CD14-positive monocyte (primary cell): ENCODE measurements around the gene PPP1R15B. TPM values are rescaled to one million over a fixed set of nuclear protein-coding genes. Genes with fewer than 3 reads are reported as not detected.
A peak's percentile ranks its signal among the peaks of the same experiment; 100 is the strongest.

Experiments used
- DNase-seq, 3 donors: peaks; one replicate each; pipeline ENCODE4 v3.0.0-alpha.2; 2011 to 2022
- H2AFZ ChIP-seq: 2 replicates; pipeline ENCODE4 v1.6.0; 2012; ENCODE audit warnings: mild to moderate bottlenecking, low read depth, low read length, inconsistent platforms; ENCODE audit not compliant: insufficient read depth, poor library complexity, severe bottlenecking
- H3K27ac ChIP-seq, 2 donors: 1 replicate in 1 of 2; 2 replicates in 1 of 2; pipeline ENCODE4 v1.5.1; 2012 to 2013; ENCODE audit warnings: low read length in 2 of 2, control low read depth in 1 of 2, inconsistent platforms in 1 of 2, low read depth in 1 of 2, mild to moderate bottlenecking in 1 of 2
- H3K27me3 ChIP-seq, 2 donors: one replicate each; pipeline versions ENCODE4 v1.6.0 to v1.6.1; 2011 to 2013; ENCODE audit warnings: low read length in 2 of 2; ENCODE audit not compliant: control insufficient read depth in 2 of 2, insufficient read depth in 2 of 2
- H3K36me3 ChIP-seq, 2 donors: replicated peaks in 1 of 2; 1 replicate in 1 of 2; 2 replicates in 1 of 2; pipeline versions ENCODE4 v1.5.1 to v1.6.1; 2012 to 2013; ENCODE audit warnings: low read length in 2 of 2, control low read depth in 1 of 2, inconsistent platforms in 1 of 2, mild to moderate bottlenecking in 1 of 2; ENCODE audit not compliant: insufficient read depth in 2 of 2, control insufficient read depth in 1 of 2
- H3K4me1 ChIP-seq, 2 donors: 1 replicate in 1 of 2; 2 replicates in 1 of 2; pipeline versions ENCODE4 v1.5.1 to v1.6.1; 2012 to 2013; ENCODE audit warnings: low read length in 2 of 2, control low read depth in 1 of 2, inconsistent platforms in 1 of 2, mild to moderate bottlenecking in 1 of 2, moderate library complexity in 1 of 2; ENCODE audit not compliant: insufficient read depth in 2 of 2, control insufficient read depth in 1 of 2
- H3K4me2 ChIP-seq: replicated peaks from 2 replicates; pipeline ENCODE3; 2012; ENCODE audit warnings: low read length, moderate library complexity, mild to moderate bottlenecking; ENCODE audit not compliant: poor library complexity, severe bottlenecking; ENCODE audit errors: extremely low read depth
- H3K4me3 ChIP-seq, 3 experiments: fragments of 200-600 bp in 1 of 3; sonication (generic) in 1 of 3; replicated peaks in 1 of 3; 1 replicate in 2 of 3; 2 replicates in 1 of 3; pipeline ENCODE4 v1.5.1; 2011 to 2013; ENCODE audit warnings: low read length in 3 of 3, mild to moderate bottlenecking in 3 of 3, control low read depth in 2 of 3, low read depth in 2 of 3, inconsistent platforms in 1 of 3, moderate library complexity in 1 of 3
- H3K79me2 ChIP-seq: 2 replicates; pipeline ENCODE4 v1.6.0; 2012; ENCODE audit warnings: mild to moderate bottlenecking, control low read depth, inconsistent platforms, low read length, moderate library complexity; ENCODE audit not compliant: insufficient read depth
- H3K9ac ChIP-seq: 2 replicates; pipeline ENCODE4 v1.6.0; 2017; ENCODE audit warnings: low read length, mild to moderate bottlenecking; ENCODE audit not compliant: insufficient read depth, poor library complexity, severe bottlenecking
- H3K9me3 ChIP-seq, 2 donors: replicated peaks in 1 of 2; 1 replicate in 1 of 2; 2 replicates in 1 of 2; pipeline versions ENCODE4 v1.5.1 to v1.6.1; 2012 to 2013; ENCODE audit warnings: low read length in 2 of 2, control low read depth in 1 of 2; ENCODE audit not compliant: control insufficient read depth in 1 of 2, insufficient read depth in 1 of 2
- H4K20me1 ChIP-seq: 2 replicates; pipeline ENCODE4 v1.6.0; 2012; ENCODE audit warnings: mild to moderate bottlenecking, low read length, control low read depth, moderate library complexity; ENCODE audit not compliant: insufficient read depth
- H3K27ac Mint-ChIP-seq, 7 donors: one replicate each; pipeline ENCODE4 v1.8.0; 2020; ENCODE audit warnings: mild to moderate bottlenecking in 7 of 7, mixed read lengths in 7 of 7, moderate library complexity in 6 of 7, inconsistent platforms in 2 of 7
- H3K27me3 Mint-ChIP-seq, 3 donors: one replicate each; pipeline ENCODE4 v1.8.0; 2021 to 2022; ENCODE audit warnings: low read depth in 3 of 3, mild to moderate bottlenecking in 3 of 3, mixed read lengths in 3 of 3, moderate library complexity in 3 of 3, inconsistent platforms in 1 of 3
- H3K36me3 Mint-ChIP-seq, 2 donors: one replicate each; pipeline ENCODE4 v1.8.0; 2020; ENCODE audit warnings: mixed read lengths in 2 of 2, inconsistent platforms in 1 of 2, mild to moderate bottlenecking in 1 of 2
- H3K4me1 Mint-ChIP-seq: one replicate; pipeline ENCODE4 v1.8.0; 2020; ENCODE audit warnings: mild to moderate bottlenecking, mixed read lengths
- H3K4me3 Mint-ChIP-seq, 2 donors: one replicate each; pipeline ENCODE4 v1.8.0; 2020; ENCODE audit warnings: mild to moderate bottlenecking in 2 of 2, mixed read lengths in 2 of 2, moderate library complexity in 1 of 2
- H3K9me3 Mint-ChIP-seq, 7 donors: one replicate each; pipeline ENCODE4 v1.8.0; 2020 to 2022; ENCODE audit warnings: mixed read lengths in 7 of 7, mild to moderate bottlenecking in 6 of 7, moderate library complexity in 6 of 7, inconsistent platforms in 2 of 7
- CTCF ChIP-seq: fragments of 200-600 bp; IDR thresholded peaks from one replicate; pipeline ENCODE4 v1.8.0; 2022; ENCODE audit warnings: antibody characterized with exemption, mild to moderate bottlenecking
- WGBS: methylation state at CpG from one replicate; pipeline ENCODE4 v1.1.5; 2013; ENCODE audit warnings: missing lambda C conversion rate; ENCODE audit not compliant: insufficient coverage; 5-methylcytosine and 5-hydroxymethylcytosine counted together
- intact Hi-C, 2 donors: fragments of 100-400 bp; cut with micrococcal nuclease; formaldehyde crosslinking; loops; one replicate each; pipeline versions ENCODE4 v1.15.0 to v1.15.1; 2023
- polyA plus RNA-seq, 3 donors: library from polyadenylated mRNA; depleted of rRNA in 1 of 3; unstranded in 2 of 3; stranded (reverse) in 1 of 3; fragments of 300-500 nt in 2 of 3; fragments of >200 nt in 1 of 3; fragmentation: Illumina TruSeq in 2 of 3; gene quantifications; 1 replicate in 2 of 3; 2 replicates in 1 of 3; pipeline ENCODE4 v1.2.3, GENCODE V29; 2012 to 2021

Gene PPP1R15B
- polyA plus RNA-seq, 3 donors: 31.1 to 117 (median 31.8) TPM

DNA sequence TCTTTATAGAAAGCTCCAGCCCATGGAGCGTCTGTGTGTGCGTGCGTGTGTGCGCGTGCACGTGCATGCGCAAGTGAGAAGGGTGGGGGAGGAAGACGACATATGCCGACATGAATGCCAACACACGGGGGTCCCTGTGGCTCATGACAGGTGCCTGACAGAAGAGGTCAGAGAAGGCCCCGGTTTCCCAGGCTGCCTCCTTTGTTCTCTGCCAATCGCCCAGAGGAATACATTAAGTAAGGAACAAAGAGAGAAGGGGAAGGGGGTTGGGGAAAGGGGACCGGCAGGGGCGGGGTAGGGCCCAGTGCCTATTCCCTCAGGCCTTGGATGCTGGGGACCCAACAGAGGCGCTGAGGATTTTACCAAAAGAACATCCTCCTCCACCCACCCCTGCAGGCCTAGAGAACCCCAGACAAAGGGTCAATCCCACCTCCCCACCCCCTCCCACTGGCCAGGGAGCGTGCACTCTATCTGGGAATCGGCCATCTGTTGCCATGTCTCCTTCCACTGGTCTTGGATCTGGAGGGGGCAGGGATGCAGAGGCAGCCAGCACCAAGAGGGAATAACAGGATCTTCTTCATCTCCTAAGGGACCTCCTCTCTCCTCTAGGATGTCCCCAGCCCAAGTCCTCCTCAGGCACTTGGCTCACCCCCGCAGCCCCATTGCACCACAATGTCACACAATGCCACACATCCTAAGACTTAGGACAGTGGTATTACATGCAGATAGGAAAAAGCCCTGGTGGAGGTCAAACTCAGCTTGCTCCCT is 43.6 kb upstream of the PPP1R15B start:
- no peak overlapping the region for H2AFZ ChIP-seq
- 94% methylated on average over 10 of the region's 18 CpGs for WGBS
- H3K4me3 Mint-ChIP-seq: no peak overlapping the region

GRCh38 chr1:204454476-204454875 is 42.9 kb upstream of the PPP1R15B start:
- H3K4me3 ChIP-seq: no peak overlapping the region
- Mint-ChIP-seq H3K4me1 (peaks cover 2% of the 10 kb centered on the region), H3K27me3 (peaks cover 0 to 5% (median 2%) of the 10 kb centered on the region in 3 donors), H3K27ac (no peak overlapping the region), H3K9me3 (no peaks in the 10 kb centered on the region), H3K4me3 (no peak overlapping the region), H3K36me3 (peaks cover 10 to 17% of the 10 kb centered on the region in 2 donors)
- H3K79me2 ChIP-seq: no peaks in the 10 kb centered on the region
- no peak overlapping the region for H2AFZ ChIP-seq
- H3K4me2 ChIP-seq: no peak overlapping the region
- H4K20me1 ChIP-seq: no peaks in the 10 kb centered on the region
- H3K9me3 ChIP-seq: no peaks in the 10 kb centered on the region
- TF ChIP-seq CTCF: no peak
- no peaks in the 10 kb centered on the region for H3K27me3 ChIP-seq
- H3K36me3 ChIP-seq: peaks cover 0 to under 1% of the 10 kb centered on the region in 2 donors
- H3K27ac ChIP-seq: no peak overlapping the region
- WGBS: 85% methylated on average over 2 of the region's 4 CpGs
- no peak for DNase-seq
- H3K9ac ChIP-seq: no peak overlapping the region
- H3K4me1 ChIP-seq: no peaks in the 10 kb centered on the region
- intact Hi-C loops: no loop called here

More for the DNA sequence above, 43.6 kb upstream of the PPP1R15B start:
- no peaks in the 10 kb centered on the region for H3K4me1 ChIP-seq
- peaks cover 0 to 5% (median 2%) of the 10 kb centered on the region in 3 donors for H3K27me3 Mint-ChIP-seq
- H3K27me3 ChIP-seq: no peaks in the 10 kb centered on the region
- no peak overlapping the region for H3K4me3 ChIP-seq
- no peak overlapping the region for H3K27ac ChIP-seq
- no peak overlapping the region for H3K4me2 ChIP-seq
- no peak overlapping the region for H3K9ac ChIP-seq
- peaks cover 2% of the 10 kb centered on the region for H3K4me1 Mint-ChIP-seq
- H3K9me3 ChIP-seq: no peaks in the 10 kb centered on the region
- intact Hi-C loops: no loop called here
- H3K27ac Mint-ChIP-seq: peak overlapping the region in 4 of 7 donors; percentile 6 to 77 (median 40)
- H3K79me2 ChIP-seq: no peaks in the 10 kb centered on the region
- no peak for DNase-seq
- H3K9me3 Mint-ChIP-seq: no peaks in the 10 kb centered on the region
- peaks cover 15 to 25% of the 10 kb centered on the region in 2 donors for H3K36me3 Mint-ChIP-seq
- H3K36me3 ChIP-seq: peaks cover 0 to 3% of the 10 kb centered on the region in 2 donors
- TF ChIP-seq CTCF: no peak
- H4K20me1 ChIP-seq: no peaks in the 10 kb centered on the region
